ENCODE measurements around the gene FST.

FST gene, protein sequence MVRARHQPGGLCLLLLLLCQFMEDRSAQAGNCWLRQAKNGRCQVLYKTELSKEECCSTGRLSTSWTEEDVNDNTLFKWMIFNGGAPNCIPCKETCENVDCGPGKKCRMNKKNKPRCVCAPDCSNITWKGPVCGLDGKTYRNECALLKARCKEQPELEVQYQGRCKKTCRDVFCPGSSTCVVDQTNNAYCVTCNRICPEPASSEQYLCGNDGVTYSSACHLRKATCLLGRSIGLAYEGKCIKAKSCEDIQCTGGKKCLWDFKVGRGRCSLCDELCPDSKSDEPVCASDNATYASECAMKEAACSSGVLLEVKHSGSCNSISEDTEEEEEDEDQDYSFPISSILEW

GRCh38 chr5:53480416-53481158 is at the start of gene FST:
TSS of gene FST (plus strand) at chr5:53480629. CDS start at chr5:53480792, 163 bp downstream.
- in situ Hi-C loops (cut with HindIII; ENCODE audit: low sequenced_read_pairs), result no loop called here

DNA sequence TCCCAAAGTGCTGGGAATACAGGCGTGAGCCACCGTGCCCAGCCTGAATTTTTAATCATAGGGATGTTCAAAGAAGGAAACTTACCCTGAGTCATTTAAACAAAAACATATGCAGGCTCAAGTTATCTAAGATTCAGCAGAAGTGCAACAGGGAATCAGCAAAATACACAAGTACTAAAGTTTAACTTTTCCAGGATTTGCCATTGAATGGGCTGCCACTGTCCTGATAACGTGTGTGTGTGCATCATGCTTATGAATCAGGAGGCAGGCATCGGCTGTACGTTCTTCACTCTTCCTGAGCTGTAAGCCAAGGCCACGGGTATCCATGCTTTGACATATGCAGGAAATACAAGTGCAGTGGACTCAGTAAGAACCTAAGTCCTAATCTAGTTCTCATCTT is 48.8 kb upstream of the FST start:
- in situ Hi-C loops (cut with HindIII; ENCODE audit: low sequenced_read_pairs), result no loop called here

DNA sequence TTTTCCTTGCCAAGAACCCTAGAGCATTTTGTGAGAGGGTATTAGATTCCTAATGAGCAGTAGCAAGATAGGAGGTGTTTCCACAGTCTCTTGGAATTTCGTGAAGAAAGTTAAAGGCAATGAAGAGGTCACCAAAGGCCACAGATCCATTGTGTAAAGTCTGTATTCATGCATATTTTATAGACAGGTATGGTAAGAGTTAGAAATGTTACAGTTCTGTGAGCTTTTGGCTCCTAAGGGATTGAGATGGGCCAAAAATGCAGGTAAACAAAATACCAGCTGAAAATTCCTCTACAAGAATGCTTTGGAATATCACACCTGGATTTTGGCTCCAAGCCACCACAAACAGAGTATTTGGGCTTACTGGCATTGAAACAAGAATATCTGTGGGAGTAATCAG is 47.4 kb upstream of the FST start:
- in situ Hi-C loops (cut with HindIII; ENCODE audit: low sequenced_read_pairs), result no loop called here

DNA sequence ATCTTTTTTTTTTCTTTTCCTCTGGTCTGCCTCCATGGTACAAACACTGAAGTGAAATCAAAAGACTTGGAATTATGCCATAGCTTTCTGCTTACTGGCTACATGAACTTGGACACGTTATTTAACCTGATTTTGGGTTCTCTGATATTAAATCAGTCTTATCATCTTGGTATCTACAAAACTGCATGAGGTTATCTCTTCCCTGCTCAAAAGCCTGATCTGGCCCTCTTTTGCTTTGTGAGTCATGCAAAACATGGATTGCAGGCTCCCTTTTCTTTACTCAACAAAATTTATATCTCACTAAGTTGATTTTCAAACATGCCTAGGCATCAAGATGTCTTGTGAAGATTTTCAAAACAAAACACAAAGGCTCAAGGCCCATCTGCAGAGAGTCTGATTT is 45.9 kb upstream of the FST start:
- in situ Hi-C loops (cut with HindIII; ENCODE audit: low sequenced_read_pairs), result no loop called here

DNA sequence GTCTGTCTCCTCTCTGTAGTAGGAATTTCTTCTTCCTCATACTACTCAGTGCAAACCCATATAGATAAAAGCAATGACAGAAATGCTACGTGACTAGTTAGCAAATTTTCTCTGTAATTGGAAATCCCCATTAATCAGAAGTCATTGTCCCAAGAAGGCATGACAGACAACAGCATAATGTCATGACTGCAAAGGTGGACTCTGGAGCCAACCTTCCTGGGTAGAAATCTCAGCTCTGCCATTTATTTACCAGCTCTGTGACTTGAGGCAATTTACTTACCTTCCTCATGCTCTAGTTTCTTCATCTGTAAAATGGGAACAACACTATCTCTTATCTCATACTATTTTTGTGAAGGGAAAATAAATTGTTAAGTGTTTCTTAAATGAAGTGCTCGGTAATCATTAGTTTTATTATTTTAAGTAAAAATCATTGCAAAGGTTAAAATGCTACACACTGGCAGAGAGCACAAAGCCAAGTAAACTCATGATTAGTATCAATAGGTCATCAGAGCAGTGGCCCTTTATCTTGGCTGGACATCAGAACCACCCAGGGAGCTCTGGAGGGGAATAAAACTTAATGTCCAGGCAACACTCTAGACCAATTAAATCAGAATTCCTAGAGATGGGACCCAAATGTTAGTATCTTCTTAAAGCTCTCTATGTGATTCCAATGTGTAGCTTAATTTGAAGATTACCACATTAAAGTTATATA is 43.8 kb upstream of the FST start:
- in situ Hi-C loops (cut with HindIII; ENCODE audit: low sequenced_read_pairs), result no loop called here

- in situ Hi-C loops (cut with HindIII; ENCODE audit: low sequenced_read_pairs), result no loop called here
Measured at GRCh38 chr5:53438079-53438478, 42.4 kb upstream of the FST start.

- in situ Hi-C loops (cut with HindIII; ENCODE audit: low sequenced_read_pairs), result no loop called here
Measured at GRCh38 chr5:53438486-53439472, 41.6 kb upstream of the FST start.

DNA sequence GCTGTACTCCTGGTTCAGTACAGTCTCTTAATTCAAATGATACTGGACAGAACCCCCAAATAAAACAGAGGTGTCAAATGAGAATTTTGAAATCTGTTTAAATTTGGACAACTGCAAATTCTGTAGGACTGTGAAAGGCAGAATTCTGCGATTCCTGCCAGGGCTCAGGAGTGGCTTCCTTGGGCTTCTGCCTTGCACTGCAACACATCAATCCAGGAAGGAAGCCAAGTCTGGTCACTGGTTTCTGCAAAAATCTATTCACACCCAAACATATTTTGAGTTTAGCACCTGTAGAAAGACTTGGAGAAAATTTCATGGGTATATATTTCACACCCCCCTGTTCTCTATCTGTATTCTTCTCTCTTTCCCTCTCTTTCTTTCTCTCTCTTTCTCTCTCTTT is 37.5 kb upstream of the FST start:
- in situ Hi-C loops (cut with HindIII; ENCODE audit: low sequenced_read_pairs), result no loop called here

DNA sequence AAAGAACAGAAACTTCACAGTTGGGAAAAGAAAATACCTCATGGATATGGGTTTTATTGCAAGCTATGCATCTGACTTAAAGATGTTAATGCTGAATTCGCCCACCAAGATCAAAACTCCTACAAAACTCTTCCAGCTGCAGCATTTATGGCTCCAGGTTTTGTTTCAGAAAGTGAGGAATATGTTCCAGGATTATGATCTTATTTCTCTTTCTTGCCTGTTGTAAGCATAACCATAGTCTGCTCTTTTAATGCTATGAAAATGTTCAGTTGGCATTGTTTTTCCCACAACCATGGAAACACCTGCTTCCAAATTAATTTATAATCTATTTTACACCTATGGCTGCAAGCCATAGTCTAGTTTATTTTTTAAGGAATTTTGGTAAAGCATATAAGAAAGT is 34.9 kb upstream of the FST start:
- in situ Hi-C loops (cut with HindIII; ENCODE audit: low sequenced_read_pairs), result no loop called here

GRCh38 chr5:53446908-53447307 is 33.5 kb upstream of the FST start:
- in situ Hi-C loops (cut with HindIII; ENCODE audit: low sequenced_read_pairs), result no loop called here

GRCh38 chr5:53448851-53449250 is 31.6 kb upstream of the FST start:
- in situ Hi-C loops (cut with HindIII; ENCODE audit: low sequenced_read_pairs), result no loop called here

DNA sequence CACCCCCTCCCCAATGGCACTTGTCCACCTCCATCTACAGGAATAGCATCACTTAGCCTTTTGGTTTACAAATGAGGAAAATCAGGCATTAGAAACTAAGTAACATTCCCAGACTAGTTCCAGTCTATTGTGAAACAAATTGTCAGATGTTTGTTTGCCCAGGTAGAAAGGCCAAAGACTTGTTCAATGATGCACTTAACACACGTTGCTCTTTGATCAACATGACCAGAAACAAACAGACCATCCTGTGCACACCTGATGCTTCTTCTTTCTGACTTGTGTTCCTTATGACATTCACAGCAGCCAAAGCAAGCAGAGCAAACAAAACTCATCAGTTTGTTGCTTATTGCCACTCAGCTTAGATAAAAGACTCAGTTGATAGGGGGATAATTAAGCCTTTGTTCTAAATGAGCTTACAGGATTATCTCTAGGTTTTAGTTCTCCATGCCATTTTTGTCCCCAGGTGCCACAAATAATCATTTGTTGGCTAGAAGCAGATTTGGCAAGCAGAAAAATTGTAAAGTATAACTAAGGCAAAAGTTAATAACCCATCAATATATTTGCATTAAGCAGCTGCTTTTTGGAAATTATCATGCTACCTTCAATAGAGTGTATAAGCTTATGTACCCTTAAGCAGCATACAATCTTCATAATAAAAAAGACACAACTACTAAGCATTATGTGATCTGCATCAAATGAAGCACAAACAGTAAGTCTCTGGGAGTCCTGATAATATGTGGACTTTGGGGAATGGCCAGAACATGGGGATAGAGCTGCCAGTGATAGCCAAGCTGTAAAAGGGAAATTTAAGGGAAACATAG is 26.3 kb upstream of the FST start:
- in situ Hi-C loops (cut with HindIII; ENCODE audit: low sequenced_read_pairs), result no loop called here

GRCh38 chr5:53454719-53455000 is 25.8 kb upstream of the FST start:
- in situ Hi-C loops (cut with HindIII; ENCODE audit: low sequenced_read_pairs), result no loop called here

GRCh38 chr5:53456366-53456765 is 24.1 kb upstream of the FST start:
- in situ Hi-C loops (cut with HindIII; ENCODE audit: low sequenced_read_pairs), result no loop called here

GRCh38 chr5:53463909-53464621 is 16.4 kb upstream of the FST start:
- in situ Hi-C loops (cut with HindIII; ENCODE audit: low sequenced_read_pairs), result no loop called here

DNA sequence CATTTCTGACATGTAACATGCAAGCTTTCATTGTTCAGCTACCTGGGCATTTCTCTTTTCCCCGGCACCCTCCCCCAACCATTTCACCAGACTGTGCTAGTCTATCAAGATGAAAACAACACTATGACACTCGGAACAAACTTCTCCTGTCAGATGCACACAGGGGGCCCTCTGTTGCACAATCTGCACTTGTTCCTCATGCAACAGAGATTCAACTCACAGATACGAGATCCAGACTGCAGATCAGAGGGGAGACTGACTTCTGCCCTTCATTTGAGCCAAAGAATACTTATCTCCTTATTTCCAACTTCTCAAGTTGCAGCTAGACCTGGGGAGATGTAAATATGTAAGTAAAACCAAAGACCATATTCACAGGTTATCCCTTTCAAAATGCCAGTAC is 15.7 kb upstream of the FST start:
- in situ Hi-C loops (cut with HindIII; ENCODE audit: low sequenced_read_pairs), result no loop called here

- in situ Hi-C loops (cut with HindIII; ENCODE audit: low sequenced_read_pairs), result no loop called here
Measured at GRCh38 chr5:53469946-53470687, 10.3 kb upstream of the FST start.

GRCh38 chr5:53472279-53472678 is 8.2 kb upstream of the FST start:
- in situ Hi-C loops (cut with HindIII; ENCODE audit: low sequenced_read_pairs), result no loop called here

Measured in DLD1 (cell line).